ENCODE results near the gene C18orf54.

GRCh38 chr18:54390838-54391237 is 33.1 kb downstream of the C18orf54 start:
- TF ChIP-seq, protein P1, sequence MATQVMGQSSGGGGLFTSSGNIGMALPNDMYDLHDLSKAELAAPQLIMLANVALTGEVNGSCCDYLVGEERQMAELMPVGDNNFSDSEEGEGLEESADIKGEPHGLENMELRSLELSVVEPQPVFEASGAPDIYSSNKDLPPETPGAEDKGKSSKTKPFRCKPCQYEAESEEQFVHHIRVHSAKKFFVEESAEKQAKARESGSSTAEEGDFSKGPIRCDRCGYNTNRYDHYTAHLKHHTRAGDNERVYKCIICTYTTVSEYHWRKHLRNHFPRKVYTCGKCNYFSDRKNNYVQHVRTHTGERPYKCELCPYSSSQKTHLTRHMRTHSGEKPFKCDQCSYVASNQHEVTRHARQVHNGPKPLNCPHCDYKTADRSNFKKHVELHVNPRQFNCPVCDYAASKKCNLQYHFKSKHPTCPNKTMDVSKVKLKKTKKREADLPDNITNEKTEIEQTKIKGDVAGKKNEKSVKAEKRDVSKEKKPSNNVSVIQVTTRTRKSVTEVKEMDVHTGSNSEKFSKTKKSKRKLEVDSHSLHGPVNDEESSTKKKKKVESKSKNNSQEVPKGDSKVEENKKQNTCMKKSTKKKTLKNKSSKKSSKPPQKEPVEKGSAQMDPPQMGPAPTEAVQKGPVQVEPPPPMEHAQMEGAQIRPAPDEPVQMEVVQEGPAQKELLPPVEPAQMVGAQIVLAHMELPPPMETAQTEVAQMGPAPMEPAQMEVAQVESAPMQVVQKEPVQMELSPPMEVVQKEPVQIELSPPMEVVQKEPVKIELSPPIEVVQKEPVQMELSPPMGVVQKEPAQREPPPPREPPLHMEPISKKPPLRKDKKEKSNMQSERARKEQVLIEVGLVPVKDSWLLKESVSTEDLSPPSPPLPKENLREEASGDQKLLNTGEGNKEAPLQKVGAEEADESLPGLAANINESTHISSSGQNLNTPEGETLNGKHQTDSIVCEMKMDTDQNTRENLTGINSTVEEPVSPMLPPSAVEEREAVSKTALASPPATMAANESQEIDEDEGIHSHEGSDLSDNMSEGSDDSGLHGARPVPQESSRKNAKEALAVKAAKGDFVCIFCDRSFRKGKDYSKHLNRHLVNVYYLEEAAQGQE (IDR thresholded peaks at IDR 0.05; ENCODE audit: insufficient replicate concordance, low read depth): no peak
- no peak for TF ChIP-seq CTCF (IDR thresholded peaks at IDR 0.05; ENCODE audit: insufficient read depth, low read length)
- TF ChIP-seq POLR2AphosphoS5 (IDR thresholded peaks at IDR 0.05; ENCODE audit: low read depth): no peak
